Activated naive CD8-positive, alpha-beta T cell treated with anti-CD3 and anti-CD28 coated beads, Interleukin-2, amount 50 U/mL, for 24 hours (primary cell): Measurements from ENCODE around the gene FXYD4.

Source experiments
- ATAC-seq: fragments of 150-1000 bp; cut with Tn5 transposase; one replicate; pipeline ENCODE4 v1.10.0; 2021
- DNase-seq: peaks from one replicate; pipeline ENCODE4 v3.0.0; 2021
- H3K27ac Mint-ChIP-seq: one replicate; pipeline ENCODE4 v1.8.0; 2021; ENCODE audit warnings: mild to moderate bottlenecking, mixed read lengths
- H3K27me3 Mint-ChIP-seq: one replicate; pipeline ENCODE4 v1.8.0; 2021; ENCODE audit warnings: mixed read lengths
- H3K36me3 Mint-ChIP-seq: one replicate; pipeline ENCODE4 v1.8.0; 2021; ENCODE audit warnings: low read depth, mixed read lengths
- H3K4me1 Mint-ChIP-seq: one replicate; pipeline ENCODE4 v1.8.0; 2021; ENCODE audit warnings: mixed read lengths
- H3K4me3 Mint-ChIP-seq: one replicate; pipeline ENCODE4 v1.8.0; 2021; ENCODE audit warnings: mild to moderate bottlenecking, moderate library complexity, mixed read lengths
- H3K9me3 Mint-ChIP-seq: one replicate; pipeline ENCODE4 v1.8.0; 2021; ENCODE audit warnings: mixed read lengths

FXYD4 gene

GRCh38 chr10:43353495-43354329 is 17.7 kb upstream of the FXYD4 start:
- H3K4me3 Mint-ChIP-seq: no peak overlapping the region
- peaks cover 12% of the 10 kb centered on the region for H3K4me1 Mint-ChIP-seq
- no peak for ATAC-seq
- no peaks in the 10 kb centered on the region for H3K9me3 Mint-ChIP-seq
- H3K27me3 Mint-ChIP-seq: peaks cover 2% of the 10 kb centered on the region
- H3K36me3 Mint-ChIP-seq: no peaks in the 10 kb centered on the region
- no peak for DNase-seq
- no peak overlapping the region for H3K27ac Mint-ChIP-seq

GRCh38 chr10:43354330-43354635 is 17.2 kb upstream of the FXYD4 start:
- Mint-ChIP-seq H3K27me3 (peaks cover 2% of the 10 kb centered on the region), H3K9me3 (no peaks in the 10 kb centered on the region), H3K27ac (no peak overlapping the region), H3K36me3 (no peaks in the 10 kb centered on the region), H3K4me1 (peaks cover 12% of the 10 kb centered on the region), H3K4me3 (no peak overlapping the region)
- DNase-seq: no peak
- no peak for ATAC-seq

DNA sequence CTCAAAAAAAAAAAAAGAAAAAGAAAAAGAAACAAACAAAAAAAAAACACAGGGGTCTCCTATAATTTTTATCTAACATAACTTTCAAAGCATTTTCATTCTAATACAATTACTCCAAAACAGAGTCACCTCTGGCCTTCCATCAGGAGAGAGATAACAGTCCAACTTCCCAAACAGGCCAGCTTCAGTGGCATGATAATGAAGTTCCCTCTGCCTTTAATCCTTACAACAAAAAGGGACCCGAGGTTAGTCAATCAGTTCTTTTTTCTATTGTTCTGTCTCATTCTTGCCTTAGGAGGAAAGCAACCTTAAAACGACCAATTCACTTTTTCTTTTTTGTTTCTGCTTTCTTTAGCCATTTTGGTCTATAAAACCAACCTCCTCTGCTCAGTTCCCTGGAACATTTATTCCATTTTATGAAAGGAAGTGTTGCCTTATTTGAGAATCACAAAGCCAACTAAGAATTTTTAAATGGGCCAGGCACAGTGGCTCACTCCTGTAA is 16.5 kb upstream of the FXYD4 start:
- ATAC-seq: no peak
- H3K36me3 Mint-ChIP-seq: no peaks in the 10 kb centered on the region
- H3K4me1 Mint-ChIP-seq: peaks cover 13% of the 10 kb centered on the region
- H3K9me3 Mint-ChIP-seq: no peaks in the 10 kb centered on the region
- DNase-seq: no peak
- H3K4me3 Mint-ChIP-seq: no peak overlapping the region
- H3K27ac Mint-ChIP-seq: no peak overlapping the region
- H3K27me3 Mint-ChIP-seq: peaks cover 2% of the 10 kb centered on the region

DNA sequence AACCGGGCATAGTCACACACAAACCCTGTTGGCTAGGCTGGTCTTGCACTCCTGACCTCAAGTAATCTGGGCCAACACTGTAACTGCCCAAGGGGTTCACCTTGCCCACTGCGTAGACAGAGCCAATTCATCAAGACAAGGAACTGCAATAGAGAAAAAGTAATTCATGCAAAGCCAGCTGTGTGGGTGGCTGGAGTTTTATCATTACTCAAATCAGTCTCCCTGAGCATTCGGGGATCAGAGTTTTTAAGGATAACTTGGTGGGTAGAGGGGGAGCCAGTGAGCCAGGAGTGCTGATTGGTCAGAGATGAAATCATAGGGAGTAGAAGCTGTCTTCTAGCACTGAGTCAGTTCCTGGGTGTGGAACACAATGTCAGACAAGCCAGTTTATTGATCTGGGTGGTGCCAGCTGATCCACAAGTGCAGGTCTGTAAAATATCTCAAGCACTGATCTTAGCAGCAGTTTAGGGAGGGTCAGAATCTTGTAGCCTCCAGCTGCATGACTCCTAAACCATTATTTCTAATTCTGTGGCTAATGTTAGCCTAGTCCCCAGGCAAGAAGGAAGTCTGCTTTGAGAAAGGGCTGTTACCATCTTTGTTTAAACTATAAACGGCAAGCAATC is 15.6 kb upstream of the FXYD4 start:
- Mint-ChIP-seq H3K9me3 (no peaks in the 10 kb centered on the region), H3K27ac (no peak overlapping the region), H3K27me3 (no peaks in the 10 kb centered on the region), H3K36me3 (peaks cover 4% of the 10 kb centered on the region), H3K4me1 (peaks cover 22% of the 10 kb centered on the region), H3K4me3 (no peak overlapping the region)
- ATAC-seq: peak; percentile 66
- peak; percentile 8 for DNase-seq

DNA sequence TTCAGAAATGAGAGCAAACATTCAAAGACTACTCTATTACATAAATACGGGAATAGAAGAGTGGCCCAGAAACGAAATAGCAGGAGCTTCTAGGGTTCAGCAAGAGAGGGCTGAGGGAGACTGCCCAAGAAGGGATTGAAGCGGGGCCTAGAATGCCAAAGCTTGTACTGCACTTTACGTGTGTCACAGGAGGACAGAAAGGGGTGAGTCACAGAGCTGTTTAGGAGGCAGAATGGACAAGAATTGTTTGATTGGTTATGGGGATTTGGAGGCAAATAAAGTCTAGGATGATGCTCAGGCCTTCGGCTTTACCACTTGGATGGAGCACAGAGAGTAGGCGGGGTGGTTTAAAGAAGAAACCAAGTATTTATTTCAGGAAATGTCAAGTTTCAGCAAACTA is 11.3 kb upstream of the FXYD4 start:
- no peaks in the 10 kb centered on the region for H3K9me3 Mint-ChIP-seq
- DNase-seq: no peak
- ATAC-seq: no peak
- H3K27ac Mint-ChIP-seq: peak overlapping the region; percentile 94
- peaks cover 12% of the 10 kb centered on the region for H3K36me3 Mint-ChIP-seq
- peaks cover 3% of the 10 kb centered on the region for H3K27me3 Mint-ChIP-seq
- peak overlapping the region; percentile 97 for H3K4me3 Mint-ChIP-seq
- peaks cover 44% of the 10 kb centered on the region for H3K4me1 Mint-ChIP-seq

GRCh38 chr10:43361547-43362190 is 9.8 kb upstream of the FXYD4 start:
- H3K9me3 Mint-ChIP-seq: no peaks in the 10 kb centered on the region
- peak overlapping the region; percentile 97 for H3K4me3 Mint-ChIP-seq
- peaks cover 33% of the 10 kb centered on the region for H3K4me1 Mint-ChIP-seq
- peak overlapping the region; percentile 94 for H3K27ac Mint-ChIP-seq
- peaks cover 12% of the 10 kb centered on the region for H3K36me3 Mint-ChIP-seq
- ATAC-seq: peak; percentile 74
- H3K27me3 Mint-ChIP-seq: peaks cover 3% of the 10 kb centered on the region
- DNase-seq: peak; percentile 52

GRCh38 chr10:43362191-43362839 is 9.1 kb upstream of the FXYD4 start:
- H3K27me3 Mint-ChIP-seq: peaks cover 3% of the 10 kb centered on the region
- ATAC-seq (peak; percentile 88), DNase-seq (peak; percentile 98)
- H3K36me3 Mint-ChIP-seq: peaks cover 12% of the 10 kb centered on the region
- peak overlapping the region; percentile 97 for H3K4me3 Mint-ChIP-seq
- H3K4me1 Mint-ChIP-seq: peaks cover 32% of the 10 kb centered on the region
- no peaks in the 10 kb centered on the region for H3K9me3 Mint-ChIP-seq
- peak overlapping the region; percentile 94 for H3K27ac Mint-ChIP-seq

DNA sequence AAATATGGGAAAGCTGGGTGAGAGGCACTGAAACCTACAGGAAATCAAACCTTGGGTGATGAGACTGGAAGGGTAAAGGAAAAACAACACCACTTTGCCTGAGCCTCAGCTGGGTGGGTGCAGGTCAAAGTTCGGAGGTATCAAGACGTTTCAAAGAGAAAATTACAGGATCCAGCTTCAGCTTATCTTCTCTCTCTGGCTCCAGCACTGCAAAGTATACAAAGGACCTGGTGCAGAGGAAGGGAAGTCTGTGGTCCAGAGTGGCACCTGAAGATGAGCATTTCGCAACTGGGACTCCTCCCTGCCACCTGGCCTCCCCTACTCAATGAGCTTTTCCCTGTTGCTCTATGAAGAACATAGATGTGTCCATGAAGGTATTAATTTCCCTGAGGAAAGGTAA is 6.4 kb upstream of the FXYD4 start:
- Mint-ChIP-seq H3K27me3 (peaks cover 3% of the 10 kb centered on the region), H3K4me3 (no peak overlapping the region), H3K9me3 (no peaks in the 10 kb centered on the region), H3K36me3 (peaks cover 12% of the 10 kb centered on the region), H3K27ac (no peak overlapping the region), H3K4me1 (peaks cover 30% of the 10 kb centered on the region)
- ATAC-seq (no peak), DNase-seq (no peak)

- no peak overlapping the region for H3K27ac Mint-ChIP-seq
- H3K4me3 Mint-ChIP-seq: no peak overlapping the region
- no peaks in the 10 kb centered on the region for H3K27me3 Mint-ChIP-seq
- no peak for ATAC-seq
- no peaks in the 10 kb centered on the region for H3K9me3 Mint-ChIP-seq
- H3K4me1 Mint-ChIP-seq: peaks cover 10% of the 10 kb centered on the region
- H3K36me3 Mint-ChIP-seq: no peaks in the 10 kb centered on the region
- no peak for DNase-seq
Observed at GRCh38 chr10:43369921-43370320, 1.5 kb upstream of the FXYD4 start.

DNA sequence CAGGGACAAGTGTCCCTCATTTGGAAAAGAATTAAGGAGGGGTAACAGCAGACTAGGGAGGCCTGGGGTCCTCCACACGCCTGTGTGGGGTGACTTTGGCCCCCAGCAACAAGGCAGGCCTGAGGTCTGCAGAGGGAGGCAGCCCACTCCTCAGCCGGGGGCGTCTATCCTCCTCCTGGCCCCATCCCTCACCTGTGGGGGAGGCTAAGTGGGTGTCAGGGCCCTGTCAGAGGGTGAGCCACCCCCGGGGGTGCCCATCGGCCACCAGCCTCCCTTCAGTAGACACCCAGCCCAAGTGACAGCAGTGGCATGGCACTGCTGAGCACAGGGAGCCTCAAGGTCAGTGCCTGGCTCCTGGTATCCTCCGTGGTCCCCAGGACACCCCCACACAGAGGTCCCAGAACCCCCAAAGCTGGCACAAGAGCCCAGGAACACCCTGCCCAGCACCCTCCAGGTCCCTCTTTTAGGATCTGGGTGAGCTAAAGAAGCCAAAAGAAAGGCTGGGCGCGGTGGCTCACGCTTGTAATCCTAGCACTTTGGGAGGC is 693 bp upstream of the FXYD4 start:
- H3K36me3 Mint-ChIP-seq: no peaks in the 10 kb centered on the region
- H3K4me1 Mint-ChIP-seq: peaks cover 10% of the 10 kb centered on the region
- no peak overlapping the region for H3K4me3 Mint-ChIP-seq
- DNase-seq (no peak), ATAC-seq (no peak)
- H3K27ac Mint-ChIP-seq: no peak overlapping the region
- no peaks in the 10 kb centered on the region for H3K27me3 Mint-ChIP-seq
- no peaks in the 10 kb centered on the region for H3K9me3 Mint-ChIP-seq

DNA sequence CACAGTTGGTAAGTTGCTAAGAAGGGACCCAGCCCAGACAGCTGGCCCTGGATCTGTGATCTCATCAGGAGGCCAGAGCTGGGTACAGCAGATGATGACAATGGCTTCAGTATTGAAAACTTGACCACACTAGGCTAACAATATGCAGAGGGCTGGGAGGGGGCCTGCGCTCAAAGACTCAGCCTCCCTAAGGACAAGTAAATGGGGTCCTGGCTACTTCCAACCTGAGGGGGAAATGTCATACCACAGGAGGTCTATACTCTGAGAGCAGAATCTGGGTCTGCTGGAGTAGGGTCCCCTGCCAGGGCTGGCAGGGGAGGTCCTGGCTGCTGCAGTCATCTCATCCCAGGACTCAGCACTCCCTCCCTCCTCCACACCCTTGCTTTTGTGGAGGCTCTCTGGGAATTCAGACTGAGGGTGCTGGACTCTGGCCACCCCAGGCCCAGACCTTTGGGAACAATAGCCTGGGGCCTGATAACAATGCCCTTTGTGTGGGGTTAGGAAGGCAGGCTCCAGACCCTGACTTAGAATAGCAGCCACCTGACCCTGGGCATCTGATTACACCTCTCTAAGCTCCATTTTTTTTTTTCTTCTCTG is 1.4 kb downstream of the FXYD4 start:
- DNase-seq: no peak
- H3K4me1 Mint-ChIP-seq: peaks cover 10% of the 10 kb centered on the region
- no peaks in the 10 kb centered on the region for H3K36me3 Mint-ChIP-seq
- peak; percentile 26 for ATAC-seq
- no peak overlapping the region for H3K27ac Mint-ChIP-seq
- H3K4me3 Mint-ChIP-seq: no peak overlapping the region
- no peaks in the 10 kb centered on the region for H3K27me3 Mint-ChIP-seq
- H3K9me3 Mint-ChIP-seq: no peaks in the 10 kb centered on the region

GRCh38 chr10:43373461-43373860 is 2.0 kb downstream of the FXYD4 start:
- DNase-seq (no peak), ATAC-seq (no peak)
- Mint-ChIP-seq H3K4me3 (no peak overlapping the region), H3K36me3 (no peaks in the 10 kb centered on the region), H3K4me1 (peaks cover 12% of the 10 kb centered on the region), H3K27me3 (no peaks in the 10 kb centered on the region), H3K9me3 (no peaks in the 10 kb centered on the region), H3K27ac (no peak overlapping the region)

- Mint-ChIP-seq H3K27me3 (no peaks in the 10 kb centered on the region), H3K9me3 (no peaks in the 10 kb centered on the region), H3K4me3 (no peak overlapping the region), H3K36me3 (no peaks in the 10 kb centered on the region), H3K27ac (no peak overlapping the region), H3K4me1 (peaks cover 12% of the 10 kb centered on the region)
- no peak for ATAC-seq
- DNase-seq: no peak
Observed at GRCh38 chr10:43374194-43374593, 2.8 kb downstream of the FXYD4 start.

- H3K27ac Mint-ChIP-seq: no peak overlapping the region
- H3K36me3 Mint-ChIP-seq: no peaks in the 10 kb centered on the region
- H3K4me1 Mint-ChIP-seq: peaks cover 12% of the 10 kb centered on the region
- no peak for DNase-seq
- H3K4me3 Mint-ChIP-seq: no peak overlapping the region
- no peaks in the 10 kb centered on the region for H3K27me3 Mint-ChIP-seq
- H3K9me3 Mint-ChIP-seq: no peaks in the 10 kb centered on the region
- ATAC-seq: no peak
Observed at GRCh38 chr10:43375401-43376020, 4.1 kb downstream of the FXYD4 start.
